Measurements from ENCODE around the gene ARHGAP18. TPM values are rescaled to one million over a fixed set of nuclear protein-coding genes. Genes with fewer than 3 reads are reported as not detected.

Gene ARHGAP18
- total and polyA plus RNA-seq, 2 of the 13 experiments (the other 11 are each of a cell fraction or from before 2014, with no cell fraction given): 58.2 to 115 TPM

DNA sequence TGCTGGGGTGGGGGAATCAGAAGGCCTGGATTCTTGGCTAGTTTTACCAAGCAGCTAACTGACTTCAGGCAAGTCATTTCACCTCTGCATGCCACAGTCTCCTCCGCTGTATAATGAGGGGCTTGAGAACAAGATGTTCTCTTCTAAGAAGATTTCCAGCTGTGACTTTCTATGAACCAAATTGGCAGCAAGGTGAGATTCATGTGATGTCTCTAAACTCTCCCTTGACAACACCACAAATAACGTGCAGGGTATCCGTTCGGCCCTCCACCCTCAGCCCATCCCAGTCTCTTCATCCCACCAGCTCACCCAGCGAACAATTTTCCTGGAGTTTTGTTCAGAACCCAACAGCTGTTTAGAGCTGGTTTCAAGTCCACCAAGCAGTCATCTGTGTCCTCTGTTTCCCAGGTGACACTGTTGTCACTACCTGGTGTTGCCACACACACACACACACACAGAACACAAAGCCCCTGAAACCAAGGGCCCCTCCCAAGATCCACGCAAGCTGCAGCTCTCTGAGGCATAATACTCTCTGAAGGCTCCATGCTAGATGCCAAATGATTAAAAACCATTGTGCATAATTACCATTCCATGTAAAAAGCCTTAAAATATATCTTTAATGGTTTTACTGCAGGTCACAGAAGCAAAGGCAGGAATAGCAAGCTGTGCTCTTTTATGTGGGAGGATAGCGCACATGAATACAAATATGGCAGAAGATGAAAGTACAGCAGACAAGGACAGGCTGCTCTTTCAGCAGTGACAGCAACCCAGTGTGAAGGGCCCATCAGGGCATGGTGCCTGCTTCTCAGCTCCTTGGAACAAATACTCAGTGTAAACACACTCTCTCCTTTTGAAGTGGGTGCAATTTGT, 48.2 kb downstream of the ARHGAP18 start (continued):
- TF ChIP-seq, protein P1, sequence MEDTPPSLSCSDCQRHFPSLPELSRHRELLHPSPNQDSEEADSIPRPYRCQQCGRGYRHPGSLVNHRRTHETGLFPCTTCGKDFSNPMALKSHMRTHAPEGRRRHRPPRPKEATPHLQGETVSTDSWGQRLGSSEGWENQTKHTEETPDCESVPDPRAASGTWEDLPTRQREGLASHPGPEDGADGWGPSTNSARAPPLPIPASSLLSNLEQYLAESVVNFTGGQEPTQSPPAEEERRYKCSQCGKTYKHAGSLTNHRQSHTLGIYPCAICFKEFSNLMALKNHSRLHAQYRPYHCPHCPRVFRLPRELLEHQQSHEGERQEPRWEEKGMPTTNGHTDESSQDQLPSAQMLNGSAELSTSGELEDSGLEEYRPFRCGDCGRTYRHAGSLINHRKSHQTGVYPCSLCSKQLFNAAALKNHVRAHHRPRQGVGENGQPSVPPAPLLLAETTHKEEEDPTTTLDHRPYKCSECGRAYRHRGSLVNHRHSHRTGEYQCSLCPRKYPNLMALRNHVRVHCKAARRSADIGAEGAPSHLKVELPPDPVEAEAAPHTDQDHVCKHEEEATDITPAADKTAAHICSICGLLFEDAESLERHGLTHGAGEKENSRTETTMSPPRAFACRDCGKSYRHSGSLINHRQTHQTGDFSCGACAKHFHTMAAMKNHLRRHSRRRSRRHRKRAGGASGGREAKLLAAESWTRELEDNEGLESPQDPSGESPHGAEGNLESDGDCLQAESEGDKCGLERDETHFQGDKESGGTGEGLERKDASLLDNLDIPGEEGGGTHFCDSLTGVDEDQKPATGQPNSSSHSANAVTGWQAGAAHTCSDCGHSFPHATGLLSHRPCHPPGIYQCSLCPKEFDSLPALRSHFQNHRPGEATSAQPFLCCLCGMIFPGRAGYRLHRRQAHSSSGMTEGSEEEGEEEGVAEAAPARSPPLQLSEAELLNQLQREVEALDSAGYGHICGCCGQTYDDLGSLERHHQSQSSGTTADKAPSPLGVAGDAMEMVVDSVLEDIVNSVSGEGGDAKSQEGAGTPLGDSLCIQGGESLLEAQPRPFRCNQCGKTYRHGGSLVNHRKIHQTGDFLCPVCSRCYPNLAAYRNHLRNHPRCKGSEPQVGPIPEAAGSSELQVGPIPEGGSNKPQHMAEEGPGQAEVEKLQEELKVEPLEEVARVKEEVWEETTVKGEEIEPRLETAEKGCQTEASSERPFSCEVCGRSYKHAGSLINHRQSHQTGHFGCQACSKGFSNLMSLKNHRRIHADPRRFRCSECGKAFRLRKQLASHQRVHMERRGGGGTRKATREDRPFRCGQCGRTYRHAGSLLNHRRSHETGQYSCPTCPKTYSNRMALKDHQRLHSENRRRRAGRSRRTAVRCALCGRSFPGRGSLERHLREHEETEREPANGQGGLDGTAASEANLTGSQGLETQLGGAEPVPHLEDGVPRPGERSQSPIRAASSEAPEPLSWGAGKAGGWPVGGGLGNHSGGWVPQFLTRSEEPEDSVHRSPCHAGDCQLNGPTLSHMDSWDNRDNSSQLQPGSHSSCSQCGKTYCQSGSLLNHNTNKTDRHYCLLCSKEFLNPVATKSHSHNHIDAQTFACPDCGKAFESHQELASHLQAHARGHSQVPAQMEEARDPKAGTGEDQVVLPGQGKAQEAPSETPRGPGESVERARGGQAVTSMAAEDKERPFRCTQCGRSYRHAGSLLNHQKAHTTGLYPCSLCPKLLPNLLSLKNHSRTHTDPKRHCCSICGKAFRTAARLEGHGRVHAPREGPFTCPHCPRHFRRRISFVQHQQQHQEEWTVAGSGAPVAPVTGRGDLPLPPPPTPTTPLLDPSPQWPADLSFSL (CRISPR knock-in tag; IDR thresholded peaks at IDR 0.05): peak; percentile 76
- no peak for TF ChIP-seq NKX3-1 (CRISPR knock-in tag; IDR thresholded peaks at IDR 0.05)
- TF ChIP-seq, protein P2, sequence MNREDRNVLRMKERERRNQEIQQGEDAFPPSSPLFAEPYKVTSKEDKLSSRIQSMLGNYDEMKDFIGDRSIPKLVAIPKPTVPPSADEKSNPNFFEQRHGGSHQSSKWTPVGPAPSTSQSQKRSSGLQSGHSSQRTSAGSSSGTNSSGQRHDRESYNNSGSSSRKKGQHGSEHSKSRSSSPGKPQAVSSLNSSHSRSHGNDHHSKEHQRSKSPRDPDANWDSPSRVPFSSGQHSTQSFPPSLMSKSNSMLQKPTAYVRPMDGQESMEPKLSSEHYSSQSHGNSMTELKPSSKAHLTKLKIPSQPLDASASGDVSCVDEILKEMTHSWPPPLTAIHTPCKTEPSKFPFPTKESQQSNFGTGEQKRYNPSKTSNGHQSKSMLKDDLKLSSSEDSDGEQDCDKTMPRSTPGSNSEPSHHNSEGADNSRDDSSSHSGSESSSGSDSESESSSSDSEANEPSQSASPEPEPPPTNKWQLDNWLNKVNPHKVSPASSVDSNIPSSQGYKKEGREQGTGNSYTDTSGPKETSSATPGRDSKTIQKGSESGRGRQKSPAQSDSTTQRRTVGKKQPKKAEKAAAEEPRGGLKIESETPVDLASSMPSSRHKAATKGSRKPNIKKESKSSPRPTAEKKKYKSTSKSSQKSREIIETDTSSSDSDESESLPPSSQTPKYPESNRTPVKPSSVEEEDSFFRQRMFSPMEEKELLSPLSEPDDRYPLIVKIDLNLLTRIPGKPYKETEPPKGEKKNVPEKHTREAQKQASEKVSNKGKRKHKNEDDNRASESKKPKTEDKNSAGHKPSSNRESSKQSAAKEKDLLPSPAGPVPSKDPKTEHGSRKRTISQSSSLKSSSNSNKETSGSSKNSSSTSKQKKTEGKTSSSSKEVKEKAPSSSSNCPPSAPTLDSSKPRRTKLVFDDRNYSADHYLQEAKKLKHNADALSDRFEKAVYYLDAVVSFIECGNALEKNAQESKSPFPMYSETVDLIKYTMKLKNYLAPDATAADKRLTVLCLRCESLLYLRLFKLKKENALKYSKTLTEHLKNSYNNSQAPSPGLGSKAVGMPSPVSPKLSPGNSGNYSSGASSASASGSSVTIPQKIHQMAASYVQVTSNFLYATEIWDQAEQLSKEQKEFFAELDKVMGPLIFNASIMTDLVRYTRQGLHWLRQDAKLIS (CRISPR knock-in tag; IDR thresholded peaks at IDR 0.05): no peak
- no peak for TF ChIP-seq KLF11 (CRISPR knock-in tag; IDR thresholded peaks at IDR 0.05)
- no peak for TF ChIP-seq ZNF496 (CRISPR knock-in tag; IDR thresholded peaks at IDR 0.05; ENCODE audit: insufficient replicate concordance)
- no peak for TF ChIP-seq ZNF3 (CRISPR knock-in tag; IDR thresholded peaks at IDR 0.05)
- no peak for TF ChIP-seq ZNF619 (CRISPR knock-in tag; IDR thresholded peaks at IDR 0.05)
- TF ChIP-seq TARDBP (CRISPR knock-in tag; IDR thresholded peaks at IDR 0.05): no peak
- 0 out of 2 replicates have a peak, but pooled peaks have one; percentile 25 for TF ChIP-seq ZSCAN9 (CRISPR knock-in tag; IDR thresholded peaks at IDR 0.05; ENCODE audit: borderline replicate concordance)
- TF ChIP-seq, protein P3, sequence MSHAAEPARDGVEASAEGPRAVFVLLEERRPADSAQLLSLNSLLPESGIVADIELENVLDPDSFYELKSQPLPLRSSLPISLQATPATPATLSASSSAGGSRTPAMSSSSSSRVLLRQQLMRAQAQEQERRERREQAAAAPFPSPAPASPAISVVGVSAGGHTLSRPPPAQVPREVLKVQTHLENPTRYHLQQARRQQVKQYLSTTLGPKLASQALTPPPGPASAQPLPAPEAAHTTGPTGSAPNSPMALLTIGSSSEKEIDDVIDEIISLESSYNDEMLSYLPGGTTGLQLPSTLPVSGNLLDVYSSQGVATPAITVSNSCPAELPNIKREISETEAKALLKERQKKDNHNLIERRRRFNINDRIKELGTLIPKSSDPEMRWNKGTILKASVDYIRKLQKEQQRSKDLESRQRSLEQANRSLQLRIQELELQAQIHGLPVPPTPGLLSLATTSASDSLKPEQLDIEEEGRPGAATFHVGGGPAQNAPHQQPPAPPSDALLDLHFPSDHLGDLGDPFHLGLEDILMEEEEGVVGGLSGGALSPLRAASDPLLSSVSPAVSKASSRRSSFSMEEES (CRISPR knock-in tag; IDR thresholded peaks at IDR 0.05): no peak
- TF ChIP-seq MLLT10 (CRISPR knock-in tag; IDR thresholded peaks at IDR 0.05): no peak
- no peak for TF ChIP-seq TMF1 (CRISPR knock-in tag; IDR thresholded peaks at IDR 0.05; ENCODE audit: low read depth)
- TF ChIP-seq TAF15 (IDR thresholded peaks at IDR 0.05; ENCODE audit: low read depth, low read length, poor library complexity, severe bottlenecking): no peak
- no peak for TF ChIP-seq PITX1 (CRISPR knock-in tag; IDR thresholded peaks at IDR 0.05)
- TF ChIP-seq, protein P4, sequence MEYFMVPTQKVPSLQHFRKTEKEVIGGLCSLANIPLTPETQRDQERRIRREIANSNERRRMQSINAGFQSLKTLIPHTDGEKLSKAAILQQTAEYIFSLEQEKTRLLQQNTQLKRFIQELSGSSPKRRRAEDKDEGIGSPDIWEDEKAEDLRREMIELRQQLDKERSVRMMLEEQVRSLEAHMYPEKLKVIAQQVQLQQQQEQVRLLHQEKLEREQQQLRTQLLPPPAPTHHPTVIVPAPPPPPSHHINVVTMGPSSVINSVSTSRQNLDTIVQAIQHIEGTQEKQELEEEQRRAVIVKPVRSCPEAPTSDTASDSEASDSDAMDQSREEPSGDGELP (IDR thresholded peaks at IDR 0.05; ENCODE audit: borderline replicate concordance, low read depth): peak; percentile 62; the same call in 1 of the 2 replicates
- TF ChIP-seq FIP1L1 (IDR thresholded peaks at IDR 0.05; ENCODE audit: borderline replicate concordance, insufficient read depth, low read depth, low read length): no peak
